ENCODE measurements around the gene FSIP1. TPM values are rescaled to one million over a fixed set of nuclear protein-coding genes. Genes with fewer than 3 reads are reported as not detected.

Gene FSIP1
- total RNA-seq, 2 donors from 2014 or later: 0.58 to 0.60 TPM

DNA sequence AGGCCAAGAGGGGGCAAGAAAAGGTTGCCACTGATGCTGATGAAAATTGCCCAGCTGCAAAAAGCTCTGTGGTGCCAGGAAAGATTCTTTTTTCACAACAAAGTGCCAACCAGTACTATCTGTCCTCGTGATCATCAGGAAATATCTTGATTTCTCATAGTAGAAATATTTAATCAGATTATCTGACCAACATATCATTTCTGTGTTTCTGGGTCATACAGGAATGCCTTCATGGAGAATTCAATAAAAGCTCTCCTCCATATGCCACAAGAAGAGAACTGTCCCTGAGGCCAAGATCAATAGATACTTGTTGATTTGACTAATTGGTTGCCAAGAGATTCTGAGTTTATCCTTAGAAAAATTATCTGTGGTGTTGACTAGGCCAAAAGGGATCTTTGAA is 63.5 kb downstream of the FSIP1 start:
- Mint-ChIP-seq H3K9me3 (no peaks in the 10 kb centered on the region), H3K4me1 (ENCODE audit: low read depth) (peaks cover 9% of the 10 kb centered on the region), H3K36me3 (ENCODE audit: insufficient read depth in 2 of 2) (no peaks in the 10 kb centered on the region), H3K27me3 (ENCODE audit: low read depth) (peaks cover 9% of the 10 kb centered on the region), H3K27ac (no peak overlapping the region), H3K4me3 (no peak overlapping the region)
- DNase-seq (no peak), ATAC-seq (replicated peaks in 1 of 2) (no peak)

DNA sequence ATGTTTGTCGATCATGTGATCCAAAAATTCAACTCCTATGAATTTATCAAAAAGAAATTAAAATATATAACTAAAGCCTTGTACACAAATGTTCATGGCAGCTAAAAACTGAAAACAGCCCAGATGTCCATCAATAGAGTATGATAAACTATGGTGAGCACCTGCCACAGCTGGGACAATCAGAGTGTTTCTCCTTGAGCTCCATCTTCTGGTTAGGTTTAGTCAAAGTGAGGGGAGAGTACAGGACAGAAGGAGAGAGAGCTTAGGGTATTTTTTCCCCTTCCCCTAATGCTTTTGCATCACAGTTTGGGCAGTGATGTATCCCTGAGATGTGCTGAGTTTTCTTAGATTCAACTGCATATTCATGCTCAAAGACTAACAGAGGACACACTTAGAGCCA is 65.5 kb downstream of the FSIP1 start:
- no peak for DNase-seq
- no peak overlapping the region for H3K4me3 Mint-ChIP-seq
- H3K4me1 Mint-ChIP-seq (ENCODE audit: low read depth): peaks cover 9% of the 10 kb centered on the region
- H3K27me3 Mint-ChIP-seq (ENCODE audit: low read depth): peaks cover 9% of the 10 kb centered on the region
- no peaks in the 10 kb centered on the region for H3K36me3 Mint-ChIP-seq (ENCODE audit: insufficient read depth in 2 of 2)
- no peak overlapping the region for H3K27ac Mint-ChIP-seq
- H3K9me3 Mint-ChIP-seq: no peaks in the 10 kb centered on the region
- no peak for ATAC-seq (replicated peaks in 1 of 2)

DNA sequence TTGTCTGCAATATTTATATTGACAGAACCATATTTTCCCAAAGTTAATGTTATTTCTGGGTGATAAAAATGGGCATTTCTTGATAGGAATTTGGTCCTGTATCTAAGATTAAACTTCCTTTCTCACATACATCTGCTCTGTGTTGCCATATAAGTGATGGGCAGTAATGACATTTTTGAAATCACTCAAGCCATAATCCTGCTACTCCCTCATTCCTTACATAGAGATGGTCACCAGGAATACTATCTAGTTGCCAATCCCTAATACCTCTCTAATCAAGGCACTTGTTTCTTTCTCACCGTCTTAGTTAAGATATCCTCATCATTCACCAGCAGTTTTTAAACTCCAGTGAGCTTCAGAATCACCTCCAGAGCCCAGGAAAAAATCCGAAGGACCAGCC is 68.4 kb downstream of the FSIP1 start:
- Mint-ChIP-seq H3K9me3 (no peaks in the 10 kb centered on the region), H3K36me3 (ENCODE audit: insufficient read depth in 2 of 2) (no peaks in the 10 kb centered on the region), H3K4me3 (no peak overlapping the region), H3K4me1 (ENCODE audit: low read depth) (no peaks in the 10 kb centered on the region), H3K27me3 (ENCODE audit: low read depth) (peaks cover under 1% of the 10 kb centered on the region), H3K27ac (no peak overlapping the region)
- no peak for DNase-seq
- no peak for ATAC-seq (replicated peaks in 1 of 2)

DNA sequence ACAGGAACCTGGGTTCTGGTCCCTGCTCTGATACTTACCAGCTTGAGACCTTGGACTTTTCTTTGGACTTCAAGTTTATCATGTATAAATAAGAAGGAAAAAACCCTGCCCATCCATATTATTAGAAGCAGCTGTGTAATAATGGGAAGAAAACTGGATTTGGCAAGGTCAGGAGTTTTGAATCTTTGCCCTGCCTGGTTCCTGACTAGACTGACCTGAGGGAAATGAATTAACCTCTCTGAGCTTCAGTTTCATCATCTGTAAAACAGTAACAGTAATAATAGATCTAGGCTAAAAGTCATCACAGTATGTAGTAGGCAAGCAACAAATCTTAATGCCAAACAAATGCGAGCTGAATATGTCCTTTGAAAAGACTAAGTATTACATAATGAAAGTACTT is 68.8 kb downstream of the FSIP1 start:
- Mint-ChIP-seq H3K4me3 (no peak overlapping the region), H3K4me1 (ENCODE audit: low read depth) (no peaks in the 10 kb centered on the region), H3K36me3 (ENCODE audit: insufficient read depth in 2 of 2) (no peaks in the 10 kb centered on the region), H3K27ac (no peak overlapping the region), H3K27me3 (ENCODE audit: low read depth) (no peaks in the 10 kb centered on the region), H3K9me3 (no peaks in the 10 kb centered on the region)
- no peak for ATAC-seq (replicated peaks in 1 of 2)
- DNase-seq: no peak

DNA sequence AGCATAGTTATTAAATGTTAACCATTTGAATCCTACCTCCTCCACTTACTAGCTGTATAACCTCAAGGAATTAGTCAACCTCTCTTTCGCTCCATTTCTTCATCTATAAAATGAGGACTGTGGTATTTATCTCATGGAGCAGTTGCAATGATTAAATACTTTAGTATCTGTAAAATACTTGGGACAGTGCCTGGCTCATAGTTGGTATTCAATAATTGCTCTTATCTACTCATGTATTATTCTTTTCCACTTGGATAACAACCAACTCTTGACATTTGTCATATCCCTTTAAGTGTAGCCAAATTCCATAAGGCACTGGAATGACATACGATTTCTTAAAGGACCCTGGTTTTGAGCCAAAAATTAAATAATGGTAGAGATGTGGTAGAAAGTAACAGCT is 72.0 kb downstream of the FSIP1 start:
- Mint-ChIP-seq H3K9me3 (no peaks in the 10 kb centered on the region), H3K4me1 (ENCODE audit: low read depth) (no peaks in the 10 kb centered on the region), H3K36me3 (ENCODE audit: insufficient read depth in 2 of 2) (no peaks in the 10 kb centered on the region), H3K4me3 (no peak overlapping the region), H3K27ac (no peak overlapping the region), H3K27me3 (ENCODE audit: low read depth) (no peaks in the 10 kb centered on the region)
- DNase-seq (no peak), ATAC-seq (replicated peaks in 1 of 2) (no peak)

DNA sequence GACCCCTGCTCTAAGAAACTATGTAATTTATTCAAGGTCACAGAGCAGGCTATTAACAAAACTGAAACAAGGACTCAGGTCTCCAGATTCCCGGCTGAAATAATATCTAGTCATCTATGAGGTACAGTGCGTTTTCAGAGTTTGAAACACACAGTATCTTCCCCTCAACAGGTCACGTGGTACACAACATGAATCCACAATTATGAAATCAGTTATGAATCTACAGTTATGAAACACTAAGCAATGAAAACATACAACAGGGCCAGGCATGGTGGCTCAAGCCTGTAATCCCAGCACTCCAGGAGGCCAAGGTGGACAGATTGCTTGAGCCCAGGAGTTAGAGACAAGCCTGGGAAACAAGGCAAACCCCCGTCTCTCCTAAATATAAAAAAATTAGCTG is 72.7 kb downstream of the FSIP1 start:
- DNase-seq: no peak
- Mint-ChIP-seq H3K4me1 (ENCODE audit: low read depth) (no peaks in the 10 kb centered on the region), H3K36me3 (ENCODE audit: insufficient read depth in 2 of 2) (no peaks in the 10 kb centered on the region), H3K27me3 (ENCODE audit: low read depth) (no peaks in the 10 kb centered on the region), H3K9me3 (no peaks in the 10 kb centered on the region), H3K4me3 (no peak overlapping the region), H3K27ac (no peak overlapping the region)
- ATAC-seq (replicated peaks in 1 of 2): no peak

DNA sequence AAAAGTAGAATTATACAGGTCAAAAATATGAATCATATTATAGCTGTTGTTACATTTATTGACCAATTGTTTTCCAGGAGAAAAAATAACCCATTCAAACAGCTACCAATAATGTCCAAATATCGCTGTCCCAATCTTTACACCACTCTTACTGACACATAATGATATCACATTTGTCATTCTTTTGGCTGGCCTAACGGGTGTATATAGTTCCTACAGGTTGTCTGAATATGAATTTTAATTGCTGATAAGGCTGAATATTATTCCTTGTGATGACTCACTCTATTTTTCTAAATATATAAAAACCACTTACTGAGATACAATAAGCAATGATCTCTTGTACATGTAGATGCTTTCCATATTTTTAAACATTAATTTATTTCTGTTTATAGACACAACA is 76.4 kb downstream of the FSIP1 start:
- no peak overlapping the region for H3K27ac Mint-ChIP-seq
- no peaks in the 10 kb centered on the region for H3K27me3 Mint-ChIP-seq (ENCODE audit: low read depth)
- no peak overlapping the region for H3K4me3 Mint-ChIP-seq
- ATAC-seq (replicated peaks in 1 of 2) (no peak), DNase-seq (no peak)
- no peaks in the 10 kb centered on the region for H3K4me1 Mint-ChIP-seq (ENCODE audit: low read depth)
- H3K9me3 Mint-ChIP-seq: no peaks in the 10 kb centered on the region
- no peaks in the 10 kb centered on the region for H3K36me3 Mint-ChIP-seq (ENCODE audit: insufficient read depth in 2 of 2)

DNA sequence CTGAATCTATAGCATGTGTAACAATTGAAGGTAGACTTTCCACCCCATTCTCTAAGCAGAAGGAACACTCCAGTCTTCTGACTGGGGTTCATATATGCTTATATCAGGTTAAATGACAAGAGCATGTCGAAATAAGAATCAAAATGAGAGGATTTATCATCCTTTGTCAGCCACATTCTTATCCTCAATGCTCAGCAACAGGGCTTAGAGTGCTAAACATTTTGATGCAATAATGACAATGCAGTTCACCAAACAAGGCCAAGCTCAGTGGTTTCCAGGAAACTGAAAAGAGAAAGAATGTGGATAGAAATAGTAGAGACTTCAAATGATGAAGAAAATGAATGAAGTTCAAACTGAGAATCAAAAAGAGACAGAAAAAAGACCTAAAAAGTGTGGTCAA is 78.0 kb downstream of the FSIP1 start:
- Mint-ChIP-seq H3K36me3 (ENCODE audit: insufficient read depth in 2 of 2) (no peaks in the 10 kb centered on the region), H3K4me3 (no peak overlapping the region), H3K4me1 (ENCODE audit: low read depth) (no peaks in the 10 kb centered on the region), H3K9me3 (no peaks in the 10 kb centered on the region), H3K27me3 (ENCODE audit: low read depth) (no peaks in the 10 kb centered on the region), H3K27ac (no peak overlapping the region)
- DNase-seq (no peak), ATAC-seq (replicated peaks in 1 of 2) (no peak)

DNA sequence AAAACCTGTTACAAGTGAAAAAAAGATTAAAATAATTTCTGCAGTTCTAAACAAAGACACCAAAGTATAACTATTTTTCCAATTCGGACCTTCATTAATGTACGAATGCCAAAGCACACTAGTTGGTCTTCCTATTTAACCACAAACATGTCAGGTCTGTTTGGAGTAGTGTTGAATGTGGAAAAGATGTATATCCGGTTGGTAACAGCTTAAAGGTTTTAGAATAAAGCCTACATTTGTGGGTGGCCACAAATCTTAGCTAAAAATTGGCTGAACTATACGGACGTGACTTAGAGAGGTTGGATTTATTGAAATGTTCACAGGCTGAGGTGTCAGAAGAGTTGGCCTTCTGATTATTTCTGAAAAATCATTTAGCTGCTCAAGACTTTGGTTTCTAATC is 78.4 kb downstream of the FSIP1 start:
- no peak for ATAC-seq (replicated peaks in 1 of 2)
- no peaks in the 10 kb centered on the region for H3K9me3 Mint-ChIP-seq
- H3K27me3 Mint-ChIP-seq (ENCODE audit: low read depth): no peaks in the 10 kb centered on the region
- no peak overlapping the region for H3K4me3 Mint-ChIP-seq
- no peaks in the 10 kb centered on the region for H3K4me1 Mint-ChIP-seq (ENCODE audit: low read depth)
- H3K27ac Mint-ChIP-seq: no peak overlapping the region
- DNase-seq: no peak
- H3K36me3 Mint-ChIP-seq (ENCODE audit: insufficient read depth in 2 of 2): no peaks in the 10 kb centered on the region

DNA sequence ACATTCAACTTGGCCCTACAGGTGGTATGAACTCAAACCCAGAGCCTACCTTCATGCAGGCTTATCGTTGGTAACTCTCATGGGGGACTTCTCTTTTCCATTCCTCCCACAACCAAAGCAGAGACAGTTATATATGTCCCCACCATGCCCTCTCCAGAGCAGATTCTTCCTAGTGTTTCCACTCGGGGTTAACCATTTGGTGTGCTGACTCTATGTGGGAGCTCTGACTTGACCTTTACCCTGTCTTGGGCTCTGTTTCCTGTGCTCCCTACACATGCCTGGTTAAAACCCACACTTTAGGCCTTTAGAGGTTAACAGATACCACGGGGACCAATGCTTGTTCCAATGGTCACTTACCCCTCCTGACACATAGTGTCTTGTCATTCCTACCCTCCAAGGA is 80.7 kb downstream of the FSIP1 start:
- Mint-ChIP-seq H3K27me3 (ENCODE audit: low read depth) (no peaks in the 10 kb centered on the region), H3K9me3 (no peaks in the 10 kb centered on the region), H3K4me3 (no peak overlapping the region), H3K27ac (no peak overlapping the region), H3K36me3 (ENCODE audit: insufficient read depth in 2 of 2) (no peaks in the 10 kb centered on the region), H3K4me1 (ENCODE audit: low read depth) (no peaks in the 10 kb centered on the region)
- DNase-seq (no peak), ATAC-seq (replicated peaks in 1 of 2) (no peak)

DNA sequence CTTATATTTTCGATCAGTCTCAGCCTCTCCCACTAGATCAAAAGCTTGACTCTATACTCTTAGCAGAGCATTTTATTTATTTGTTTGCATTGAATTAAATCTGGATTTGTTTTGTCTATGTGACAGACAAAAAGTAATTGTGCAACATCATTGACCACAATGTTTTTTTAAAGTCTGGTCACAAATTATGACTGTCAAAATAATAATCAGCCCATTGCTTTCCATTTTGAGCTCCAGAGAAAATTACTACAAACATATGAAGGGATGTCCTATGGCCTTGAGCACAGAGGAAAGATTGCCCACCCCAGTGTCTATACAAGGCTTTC is 82.3 kb downstream of the FSIP1 start:
- H3K9me3 Mint-ChIP-seq: no peaks in the 10 kb centered on the region
- peak overlapping the region; percentile 12 for H3K27ac Mint-ChIP-seq
- ATAC-seq (replicated peaks in 1 of 2) (no peak), DNase-seq (no peak)
- peaks cover 6% of the 10 kb centered on the region for H3K27me3 Mint-ChIP-seq (ENCODE audit: low read depth)
- H3K36me3 Mint-ChIP-seq (ENCODE audit: insufficient read depth in 2 of 2): no peaks in the 10 kb centered on the region
- peaks cover 5% of the 10 kb centered on the region for H3K4me1 Mint-ChIP-seq (ENCODE audit: low read depth)
- no peak overlapping the region for H3K4me3 Mint-ChIP-seq

DNA sequence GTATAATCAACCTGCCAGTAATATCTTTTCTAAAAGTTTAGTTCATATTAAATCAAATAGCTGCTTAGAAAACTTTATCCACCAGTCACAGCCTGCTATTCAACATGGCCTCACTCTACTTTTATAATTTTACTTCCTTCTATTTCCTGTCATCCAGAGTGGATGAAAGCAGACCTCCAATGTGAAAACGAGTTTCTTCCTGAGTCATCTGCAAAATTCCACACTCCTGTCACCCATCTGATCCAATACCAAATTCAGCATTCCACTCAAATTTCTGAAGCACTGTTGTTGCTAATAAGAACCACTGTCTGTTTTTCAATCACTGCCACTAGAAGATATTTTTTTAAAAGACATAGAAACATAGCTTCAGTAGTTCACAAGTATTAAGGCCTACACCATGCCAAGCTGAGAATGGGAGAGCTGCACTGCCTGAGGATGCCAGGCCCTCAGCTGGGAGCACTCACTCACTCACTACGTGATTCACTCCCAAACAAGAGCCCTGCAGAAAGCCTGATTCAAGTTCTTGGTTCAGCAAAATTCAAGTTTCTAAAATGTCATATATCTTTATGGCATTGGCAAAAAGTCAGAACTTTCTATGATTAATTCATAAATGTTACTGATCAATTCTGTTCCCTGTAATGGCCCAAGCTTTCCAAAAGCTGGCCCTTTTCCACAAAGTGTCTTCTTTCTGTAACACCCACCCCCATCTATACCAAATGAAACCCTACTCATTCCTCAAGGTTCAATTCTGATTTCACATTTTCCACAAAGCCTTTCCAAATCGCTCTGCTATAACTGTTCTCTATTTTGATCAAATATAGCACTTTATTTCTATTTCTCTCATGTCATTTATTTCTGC is 82.9 kb downstream of the FSIP1 start:
- peaks cover 6% of the 10 kb centered on the region for H3K27me3 Mint-ChIP-seq (ENCODE audit: low read depth)
- H3K4me1 Mint-ChIP-seq (ENCODE audit: low read depth): peaks cover 6% of the 10 kb centered on the region
- no peak overlapping the region for H3K4me3 Mint-ChIP-seq
- H3K36me3 Mint-ChIP-seq (ENCODE audit: insufficient read depth in 2 of 2): no peaks in the 10 kb centered on the region
- H3K27ac Mint-ChIP-seq: no peak overlapping the region
- ATAC-seq (replicated peaks in 1 of 2) (no peak), DNase-seq (no peak)
- H3K9me3 Mint-ChIP-seq: no peaks in the 10 kb centered on the region

DNA sequence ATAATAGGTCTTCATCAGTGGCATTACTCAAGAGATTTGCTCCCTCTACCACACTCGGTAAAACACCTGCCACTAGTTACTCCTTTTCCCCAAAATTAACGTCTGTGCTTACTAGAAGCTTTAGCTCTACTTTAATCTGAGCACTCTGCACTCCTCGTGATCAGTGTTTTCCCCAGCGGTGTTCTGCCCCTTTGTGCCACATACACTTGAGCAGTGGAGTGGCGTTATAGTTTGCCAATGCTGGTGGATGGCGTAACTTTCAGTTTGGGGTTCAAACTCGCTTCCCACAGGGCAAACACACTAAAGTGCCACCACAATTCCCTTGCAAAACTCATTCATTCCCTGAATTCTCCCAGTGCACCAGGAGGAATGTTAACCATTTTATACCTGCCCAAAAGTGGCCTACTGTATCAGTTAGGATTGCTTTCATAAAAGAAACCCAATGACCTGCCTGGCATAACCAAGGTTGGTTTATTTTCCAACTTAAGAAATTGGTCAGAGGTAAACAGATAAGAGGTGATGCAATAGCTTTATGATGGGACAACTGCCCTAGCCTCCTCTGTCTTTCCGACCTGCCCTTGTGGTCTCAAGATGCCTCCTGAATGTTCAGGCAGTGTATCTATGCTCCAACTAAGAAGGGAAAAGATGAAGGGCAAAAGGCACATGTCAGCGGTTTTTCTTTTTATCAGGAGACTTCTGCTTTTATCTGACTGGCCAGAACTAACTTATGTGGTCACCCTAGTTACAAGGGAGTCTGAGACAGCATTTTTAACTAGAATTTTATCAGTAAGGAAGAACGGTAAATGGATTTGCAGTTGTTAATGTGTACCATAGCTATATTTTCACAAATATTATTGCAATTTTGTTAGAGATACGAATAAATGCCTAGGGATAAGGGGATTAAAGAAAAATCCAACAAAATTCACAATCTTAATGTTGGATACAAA is 83.9 kb downstream of the FSIP1 start:
- H3K4me1 Mint-ChIP-seq (ENCODE audit: low read depth): peaks cover 6% of the 10 kb centered on the region

More for the DNA sequence above, 83.9 kb downstream of the FSIP1 start:
- Mint-ChIP-seq H3K27ac (no peak overlapping the region), H3K4me3 (no peak overlapping the region), H3K27me3 (ENCODE audit: low read depth) (peaks cover 6% of the 10 kb centered on the region), H3K9me3 (no peaks in the 10 kb centered on the region), H3K36me3 (ENCODE audit: insufficient read depth in 2 of 2) (no peaks in the 10 kb centered on the region)
- DNase-seq (no peak), ATAC-seq (replicated peaks in 1 of 2) (no peak)

Data from activated T-cell treated with anti-CD3 and anti-CD28 coated beads, Interleukin-2, amount 50 U/mL, for 72 hours (primary cell).